SU-DHL-6 (cell line): ENCODE data around the gene INTS3.

Source experiments
- EZH2phosphoT487 ChIP-seq: fragments of 200-600 bp; sonication (generic), shearing (Covaris generic); conservative IDR thresholded peaks from 2 replicates; pipeline ENCODE4 v1.6.1; 2018; ENCODE audit warnings: mild to moderate bottlenecking, antibody characterized with exemption, low read length, moderate library complexity, mixed read lengths
- TF ChIP-seq, protein P1 (sequence below): fragments of 200-600 bp; sonication (generic); IDR thresholded peaks from one replicate; pipeline ENCODE4 v1.5.1; 2017; ENCODE audit warnings: antibody characterized with exemption, mild to moderate bottlenecking, low read length, moderate library complexity; ENCODE audit not compliant: insufficient read depth, poor library complexity, severe bottlenecking

DNA sequence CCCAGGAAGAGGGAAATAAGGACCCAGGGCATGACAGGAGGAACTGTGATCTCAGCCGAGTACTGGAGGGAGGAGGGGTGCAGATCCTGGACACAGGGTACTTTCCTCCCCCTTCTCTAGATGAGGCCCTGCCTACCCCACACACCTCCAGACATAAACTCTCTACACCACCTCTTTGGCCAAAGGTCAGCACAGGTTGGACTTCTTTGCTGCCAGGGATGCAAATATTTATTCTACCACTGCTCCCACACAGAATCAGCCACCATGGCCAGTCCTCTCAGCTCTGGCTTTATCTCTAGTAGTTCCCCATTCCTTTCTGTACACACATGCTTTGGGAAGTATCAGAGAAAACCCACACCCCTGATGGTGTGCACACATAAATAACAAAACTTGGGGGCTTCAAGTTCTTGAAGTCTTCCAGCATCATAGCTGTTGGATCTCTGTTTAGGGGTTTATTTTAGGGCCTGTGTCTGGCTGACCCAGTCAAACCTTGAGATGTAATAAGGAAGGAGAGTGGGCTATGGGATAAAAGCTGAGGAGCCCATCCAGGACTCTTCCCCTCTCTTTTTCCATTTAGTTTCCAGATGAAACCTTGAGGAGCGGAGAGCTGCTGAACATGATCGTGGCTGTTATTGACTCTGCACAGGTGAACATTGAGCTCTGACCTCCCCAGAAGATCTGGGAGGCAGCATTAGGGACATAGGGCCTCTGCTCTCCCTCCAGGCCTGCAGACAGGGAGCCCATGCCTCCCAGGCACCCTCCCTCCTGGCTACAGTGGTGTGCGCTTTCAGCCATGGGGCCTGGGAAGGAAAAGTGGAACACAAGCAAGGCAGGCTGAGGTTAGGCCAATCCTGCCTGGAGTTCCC lies 40.7 kb downstream of the INTS3 start:
- TF ChIP-seq, protein P1, sequence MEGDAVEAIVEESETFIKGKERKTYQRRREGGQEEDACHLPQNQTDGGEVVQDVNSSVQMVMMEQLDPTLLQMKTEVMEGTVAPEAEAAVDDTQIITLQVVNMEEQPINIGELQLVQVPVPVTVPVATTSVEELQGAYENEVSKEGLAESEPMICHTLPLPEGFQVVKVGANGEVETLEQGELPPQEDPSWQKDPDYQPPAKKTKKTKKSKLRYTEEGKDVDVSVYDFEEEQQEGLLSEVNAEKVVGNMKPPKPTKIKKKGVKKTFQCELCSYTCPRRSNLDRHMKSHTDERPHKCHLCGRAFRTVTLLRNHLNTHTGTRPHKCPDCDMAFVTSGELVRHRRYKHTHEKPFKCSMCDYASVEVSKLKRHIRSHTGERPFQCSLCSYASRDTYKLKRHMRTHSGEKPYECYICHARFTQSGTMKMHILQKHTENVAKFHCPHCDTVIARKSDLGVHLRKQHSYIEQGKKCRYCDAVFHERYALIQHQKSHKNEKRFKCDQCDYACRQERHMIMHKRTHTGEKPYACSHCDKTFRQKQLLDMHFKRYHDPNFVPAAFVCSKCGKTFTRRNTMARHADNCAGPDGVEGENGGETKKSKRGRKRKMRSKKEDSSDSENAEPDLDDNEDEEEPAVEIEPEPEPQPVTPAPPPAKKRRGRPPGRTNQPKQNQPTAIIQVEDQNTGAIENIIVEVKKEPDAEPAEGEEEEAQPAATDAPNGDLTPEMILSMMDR: no peak
- no peak for TF ChIP-seq EZH2phosphoT487
